ENCODE data around the gene OSBPL3.

OSBPL3 gene

DNA sequence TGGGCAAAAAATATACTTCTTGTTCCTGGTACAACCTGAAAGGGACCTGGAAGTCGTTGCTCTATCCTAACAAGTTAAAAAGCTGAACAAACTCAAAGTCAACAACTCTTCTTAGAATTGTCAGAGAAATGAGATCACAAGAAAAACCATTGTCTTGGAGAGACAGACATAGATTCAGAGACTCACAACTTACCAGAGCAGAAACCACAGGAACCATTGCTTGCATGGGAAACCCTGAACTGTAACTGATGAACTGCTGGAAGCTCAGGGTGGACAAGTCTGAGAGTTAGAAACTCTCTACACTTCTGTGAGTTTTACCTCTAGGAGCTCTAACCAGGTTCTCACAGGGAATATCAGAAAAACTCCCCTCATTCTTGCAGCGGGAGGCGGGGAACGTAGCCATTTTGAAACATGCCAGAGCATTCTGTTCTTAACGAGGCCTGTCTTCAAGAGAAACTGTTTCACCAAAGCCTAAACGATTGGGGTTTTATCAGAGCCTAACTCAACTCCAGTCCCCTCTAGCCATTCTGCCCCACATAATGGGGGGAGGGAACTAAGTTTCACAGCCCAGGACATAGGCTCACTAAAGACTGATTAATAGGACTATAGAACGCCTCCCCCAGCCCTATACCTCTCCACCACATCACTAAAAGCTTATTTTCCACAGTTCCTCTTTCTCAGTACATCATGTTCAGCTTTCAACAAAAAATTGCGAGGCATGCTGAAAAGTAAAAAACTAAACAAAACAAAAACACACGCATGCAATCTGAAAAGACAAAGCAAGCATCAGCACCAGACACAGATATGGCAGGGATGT is 210.8 kb downstream of the OSBPL3 start:
- no peaks in the 10 kb centered on the region for H3K4me1 Mint-ChIP-seq
- no peak for ATAC-seq (ENCODE audit: low read depth)

DNA sequence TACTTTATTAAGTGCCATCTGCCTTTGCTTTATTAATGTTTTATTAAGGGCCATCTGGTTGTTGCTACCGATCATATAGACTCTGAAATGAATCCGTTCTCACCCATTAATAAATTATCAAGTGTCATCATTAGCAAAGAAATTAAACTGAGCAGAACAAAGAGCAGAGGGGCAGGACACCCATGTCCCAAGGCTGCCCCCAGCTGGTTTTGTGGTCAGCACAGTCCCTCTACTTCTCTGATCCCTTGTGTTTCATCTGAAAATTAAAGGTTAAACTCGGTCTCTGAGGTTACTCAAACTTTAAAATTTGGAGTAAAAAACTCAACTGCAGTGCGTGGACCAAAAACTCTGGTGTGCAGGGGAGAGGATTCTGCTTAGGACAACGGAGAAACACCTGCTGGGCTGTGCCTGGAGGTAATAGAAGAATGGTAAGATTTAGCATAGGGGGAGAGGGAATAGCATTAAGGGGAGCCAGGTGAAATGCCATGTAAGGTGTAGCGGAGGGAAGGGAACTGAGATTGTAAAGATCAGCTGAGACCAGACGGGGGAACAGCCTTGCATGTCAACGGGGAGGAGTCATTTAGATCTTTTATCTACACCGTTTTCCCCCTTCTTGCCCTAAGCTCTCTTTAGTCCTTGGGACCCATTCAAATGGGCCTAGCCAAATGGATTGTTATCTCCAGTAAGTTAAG is 212.0 kb downstream of the OSBPL3 start:
- peaks cover 6% of the 10 kb centered on the region for H3K36me3 Mint-ChIP-seq
- DNase-seq (ENCODE audit: low spot score in 2 of 2): no peak
- no peak overlapping the region for H3K4me3 Mint-ChIP-seq
- H3K9me3 Mint-ChIP-seq: peaks cover 5% of the 10 kb centered on the region
- H3K4me1 Mint-ChIP-seq: no peaks in the 10 kb centered on the region
- peaks cover 11% of the 10 kb centered on the region for H3K27me3 Mint-ChIP-seq
- no peak overlapping the region for H3K27ac Mint-ChIP-seq
- ATAC-seq (ENCODE audit: low read depth): no peak

More for the DNA sequence above, 210.8 kb downstream of the OSBPL3 start:
- peaks cover 5% of the 10 kb centered on the region for H3K9me3 Mint-ChIP-seq
- peaks cover 6% of the 10 kb centered on the region for H3K36me3 Mint-ChIP-seq
- DNase-seq (ENCODE audit: low spot score in 2 of 2): no peak
- H3K4me3 Mint-ChIP-seq: no peak overlapping the region
- H3K27me3 Mint-ChIP-seq: peaks cover 9% of the 10 kb centered on the region
- no peak overlapping the region for H3K27ac Mint-ChIP-seq

DNA sequence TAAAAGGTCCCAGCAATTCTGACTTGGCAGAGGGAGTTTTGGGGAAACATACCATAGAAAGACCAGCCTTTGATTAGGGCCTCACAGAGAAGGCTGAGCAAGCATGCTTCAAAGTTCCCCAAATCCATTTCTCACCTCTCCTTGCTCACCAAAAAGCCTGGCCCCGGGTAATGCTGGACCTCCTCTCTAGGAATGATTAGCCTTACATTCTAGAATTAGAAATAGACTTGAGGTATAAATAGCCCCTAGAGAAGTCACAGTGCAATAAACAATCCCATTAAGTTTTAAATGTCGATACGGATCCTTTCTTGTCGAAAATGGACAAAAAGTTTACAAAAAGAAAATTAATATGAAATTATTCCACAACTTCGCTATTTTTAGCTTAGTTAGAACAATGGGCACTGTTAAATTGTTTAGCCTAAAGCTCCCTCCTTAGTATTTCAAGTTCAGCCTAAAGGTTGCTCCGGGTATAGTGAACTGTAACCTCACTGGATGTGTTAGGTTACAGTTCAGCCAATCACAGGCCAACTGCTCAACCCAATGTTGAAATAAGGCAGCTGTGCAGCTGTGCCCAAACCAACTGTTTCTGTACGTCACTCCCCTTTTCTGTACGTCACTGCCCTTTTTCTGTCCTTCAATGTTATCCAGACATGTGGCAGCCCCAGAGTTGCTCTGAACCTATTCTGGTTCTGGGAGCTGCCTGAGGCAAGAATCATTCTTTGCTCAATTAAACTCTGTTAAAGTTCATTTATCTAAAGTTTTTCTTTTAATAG is 214.8 kb downstream of the OSBPL3 start:
- no peaks in the 10 kb centered on the region for H3K9me3 Mint-ChIP-seq
- peaks cover 11% of the 10 kb centered on the region for H3K27me3 Mint-ChIP-seq
- no peak for ATAC-seq (ENCODE audit: low read depth)
- H3K27ac Mint-ChIP-seq: no peak overlapping the region
- H3K4me1 Mint-ChIP-seq: no peaks in the 10 kb centered on the region
- H3K4me3 Mint-ChIP-seq: no peak overlapping the region
- H3K36me3 Mint-ChIP-seq: peaks cover under 1% of the 10 kb centered on the region
- DNase-seq (ENCODE audit: low spot score in 2 of 2): no peak

DNA sequence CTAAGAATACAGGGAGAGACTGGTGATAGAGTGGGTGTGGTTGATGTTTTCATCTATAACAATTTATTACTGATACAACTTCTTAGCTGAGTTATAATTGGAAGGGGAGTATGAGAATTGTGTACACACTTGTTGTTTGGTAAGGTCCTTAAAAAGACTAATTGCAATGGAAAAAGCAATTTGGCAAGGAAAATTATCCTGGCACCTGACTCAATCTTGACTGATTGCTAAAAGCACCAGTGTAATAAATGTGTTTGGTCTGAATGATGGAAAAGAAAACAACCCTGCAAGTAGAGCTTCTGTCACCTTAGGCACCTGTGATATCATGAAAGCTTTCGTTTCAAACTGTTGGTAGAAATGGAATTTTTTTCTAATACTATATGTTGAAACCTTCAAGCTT is 216.0 kb downstream of the OSBPL3 start:
- no peaks in the 10 kb centered on the region for H3K4me1 Mint-ChIP-seq
- no peak overlapping the region for H3K27ac Mint-ChIP-seq
- no peak overlapping the region for H3K4me3 Mint-ChIP-seq
- H3K27me3 Mint-ChIP-seq: peaks cover 14% of the 10 kb centered on the region
- no peaks in the 10 kb centered on the region for H3K36me3 Mint-ChIP-seq
- DNase-seq (ENCODE audit: low spot score in 2 of 2) (no peak), ATAC-seq (ENCODE audit: low read depth) (no peak)
- H3K9me3 Mint-ChIP-seq: no peaks in the 10 kb centered on the region

GRCh38 chr7:24763303-24763901 is 216.6 kb downstream of the OSBPL3 start:
- DNase-seq (ENCODE audit: low spot score in 2 of 2) (no peak), ATAC-seq (ENCODE audit: low read depth) (no peak)
- Mint-ChIP-seq H3K27ac (no peak overlapping the region), H3K27me3 (peaks cover 18% of the 10 kb centered on the region), H3K4me3 (no peak overlapping the region), H3K9me3 (no peaks in the 10 kb centered on the region), H3K36me3 (no peaks in the 10 kb centered on the region), H3K4me1 (no peaks in the 10 kb centered on the region)

DNA sequence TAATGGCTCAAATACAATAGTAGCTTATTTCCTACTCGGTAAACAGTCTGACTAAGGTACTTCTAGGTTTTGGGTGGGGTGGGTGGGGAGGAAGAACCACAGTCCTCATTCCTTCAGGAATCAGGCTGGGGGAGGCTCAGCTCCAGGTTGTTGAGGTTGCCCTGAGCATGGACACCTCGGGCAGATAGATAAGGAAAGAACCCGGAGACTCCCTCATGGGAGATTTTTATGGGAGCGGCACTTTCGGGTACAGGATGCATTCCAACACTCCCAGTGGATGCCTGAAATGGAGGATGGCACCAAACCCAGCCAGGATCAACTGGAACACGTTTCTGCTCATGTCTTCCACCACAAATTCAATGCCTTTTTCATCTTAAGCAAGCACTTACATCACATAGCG is 217.2 kb downstream of the OSBPL3 start:
- no peak for ATAC-seq (ENCODE audit: low read depth)
- H3K4me1 Mint-ChIP-seq: peaks cover 2% of the 10 kb centered on the region
- no peaks in the 10 kb centered on the region for H3K36me3 Mint-ChIP-seq
- no peaks in the 10 kb centered on the region for H3K9me3 Mint-ChIP-seq
- H3K27ac Mint-ChIP-seq: no peak overlapping the region
- H3K4me3 Mint-ChIP-seq: no peak overlapping the region
- no peak for DNase-seq (ENCODE audit: low spot score in 2 of 2)
- H3K27me3 Mint-ChIP-seq: peaks cover 17% of the 10 kb centered on the region

- Mint-ChIP-seq H3K36me3 (no peaks in the 10 kb centered on the region), H3K4me3 (no peak overlapping the region), H3K4me1 (peaks cover 11% of the 10 kb centered on the region), H3K9me3 (no peaks in the 10 kb centered on the region), H3K27ac (no peak overlapping the region), H3K27me3 (peaks cover 17% of the 10 kb centered on the region)
- DNase-seq (ENCODE audit: low spot score in 2 of 2) (no peak), ATAC-seq (ENCODE audit: low read depth) (no peak)
Observed at GRCh38 chr7:24760968-24761367, 219.0 kb downstream of the OSBPL3 start.

DNA sequence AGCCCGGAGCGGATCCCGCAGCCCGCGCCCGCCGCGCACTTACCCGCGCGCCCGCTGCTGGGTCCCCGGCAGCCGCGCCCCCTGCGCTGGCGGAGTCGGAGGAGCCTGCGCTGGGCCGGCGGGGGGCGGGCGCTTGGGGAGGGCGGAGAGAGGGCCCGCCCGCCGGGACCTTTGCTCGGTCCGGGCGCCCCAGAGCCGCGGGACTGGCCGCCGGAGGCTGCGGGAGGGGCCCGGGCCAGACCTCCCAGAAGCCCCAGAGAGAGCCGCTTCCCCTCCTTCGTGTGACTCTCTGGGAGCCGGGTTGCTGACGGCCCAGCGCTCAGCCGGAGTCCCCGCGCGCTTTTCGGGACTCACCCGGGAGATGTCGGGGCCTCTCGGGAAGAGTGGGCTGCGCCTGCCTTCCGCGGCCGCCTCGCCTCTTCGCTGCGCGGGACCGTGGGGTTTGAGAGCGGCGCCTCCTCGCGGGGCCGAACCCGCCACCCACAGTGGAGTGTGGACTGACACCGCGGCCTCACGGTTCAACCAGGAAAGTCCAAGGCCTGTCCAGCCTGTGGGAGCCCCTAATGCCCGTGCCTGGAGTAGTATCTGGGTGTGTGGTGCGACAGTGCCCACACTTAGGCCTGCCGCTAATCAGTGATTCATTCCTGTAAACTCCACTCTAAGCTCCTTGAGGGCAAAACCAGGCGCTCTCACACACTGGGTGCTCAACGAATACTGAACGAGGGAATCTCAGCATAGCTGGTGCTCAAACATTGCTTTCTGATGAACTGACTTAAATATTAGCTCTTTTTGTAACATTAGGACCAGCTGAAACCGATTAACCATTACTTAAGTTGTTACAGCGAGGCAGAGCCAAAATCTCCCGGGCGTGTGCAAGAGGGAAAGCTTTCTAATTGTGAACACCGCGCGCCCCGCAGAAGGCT is 222.4 kb downstream of the OSBPL3 start, which contains the start of gene GSDME:
GSDME (minus strand) TSS at position 112 of the 923 bp plus-strand sequence. CDS start 7,690 bp downstream, outside the sequence.
- Mint-ChIP-seq H3K27ac (no peak within 1 kb of the TSS), H3K9me3 (no peaks in the 10 kb centered on the region), H3K4me1 (peaks cover 12% of the 10 kb centered on the region), H3K4me3 (peak within 1 kb of the TSS; percentile 92), H3K36me3 (no peaks in the 10 kb centered on the region), H3K27me3 (peaks cover 20% of the 10 kb centered on the region)
- DNase-seq (ENCODE audit: low spot score in 2 of 2): peak; percentile 23 to 52
- ATAC-seq (ENCODE audit: low read depth): peak; percentile 65

GRCh38 chr7:24756545-24757352 is 223.2 kb downstream of the OSBPL3 start:
- Mint-ChIP-seq H3K27ac (no peak overlapping the region), H3K27me3 (peaks cover 20% of the 10 kb centered on the region), H3K36me3 (no peaks in the 10 kb centered on the region), H3K4me3 (peak overlapping the region; percentile 92), H3K9me3 (no peaks in the 10 kb centered on the region), H3K4me1 (peaks cover 12% of the 10 kb centered on the region)
- DNase-seq (ENCODE audit: low spot score in 2 of 2) (peak in 1 of 2 donors; percentile 20), ATAC-seq (ENCODE audit: low read depth) (peak; percentile 24)

DNA sequence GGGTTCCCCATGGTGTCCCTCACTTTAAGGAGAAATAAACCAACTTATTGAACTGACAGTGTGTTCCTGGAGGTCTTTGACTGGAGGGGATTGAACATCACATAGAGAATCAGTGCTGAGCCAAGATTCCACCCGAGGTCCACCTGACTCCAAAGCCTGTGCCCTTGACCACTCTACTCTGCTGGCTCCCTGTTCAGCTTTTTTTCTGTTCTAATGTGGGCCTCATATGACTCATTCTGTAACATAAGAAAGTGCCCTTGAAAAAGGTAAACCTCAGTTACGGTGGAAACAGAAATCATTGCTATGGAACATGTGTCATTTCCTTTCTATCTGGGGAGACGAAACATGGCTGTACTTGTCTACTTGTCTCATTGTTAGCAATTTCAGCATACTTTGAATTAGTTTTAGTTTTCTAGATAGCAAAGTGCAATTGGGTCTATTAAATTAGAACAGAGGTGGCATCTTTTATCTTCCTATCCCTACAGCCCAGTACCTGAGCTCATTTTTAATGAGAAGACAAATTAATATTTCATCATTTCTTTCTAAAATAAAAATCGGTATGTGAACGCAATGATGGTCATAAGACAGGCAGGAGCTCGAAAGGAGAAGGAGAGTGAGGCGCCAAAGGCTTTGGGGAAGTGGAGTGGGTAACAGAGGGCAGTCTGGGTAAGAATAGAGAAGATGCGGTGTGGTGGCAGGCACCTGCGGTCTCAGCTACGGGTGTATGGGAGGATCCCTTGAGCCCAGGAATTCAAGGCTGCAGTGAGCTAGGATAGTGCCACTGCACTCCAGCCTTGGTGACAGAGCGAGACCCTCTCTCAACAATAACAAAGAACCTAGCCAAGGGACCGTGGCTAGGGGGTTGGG is 224.2 kb downstream of the OSBPL3 start:
- no peak overlapping the region for H3K27ac Mint-ChIP-seq
- peak overlapping the region; percentile 92 for H3K4me3 Mint-ChIP-seq
- peaks cover 12% of the 10 kb centered on the region for H3K4me1 Mint-ChIP-seq
- peak; percentile 67 for ATAC-seq (ENCODE audit: low read depth)
- peak in 1 of 2 donors; percentile 26 for DNase-seq (ENCODE audit: low spot score in 2 of 2)
- H3K27me3 Mint-ChIP-seq: peaks cover 20% of the 10 kb centered on the region
- H3K9me3 Mint-ChIP-seq: no peaks in the 10 kb centered on the region
- no peaks in the 10 kb centered on the region for H3K36me3 Mint-ChIP-seq

DNA sequence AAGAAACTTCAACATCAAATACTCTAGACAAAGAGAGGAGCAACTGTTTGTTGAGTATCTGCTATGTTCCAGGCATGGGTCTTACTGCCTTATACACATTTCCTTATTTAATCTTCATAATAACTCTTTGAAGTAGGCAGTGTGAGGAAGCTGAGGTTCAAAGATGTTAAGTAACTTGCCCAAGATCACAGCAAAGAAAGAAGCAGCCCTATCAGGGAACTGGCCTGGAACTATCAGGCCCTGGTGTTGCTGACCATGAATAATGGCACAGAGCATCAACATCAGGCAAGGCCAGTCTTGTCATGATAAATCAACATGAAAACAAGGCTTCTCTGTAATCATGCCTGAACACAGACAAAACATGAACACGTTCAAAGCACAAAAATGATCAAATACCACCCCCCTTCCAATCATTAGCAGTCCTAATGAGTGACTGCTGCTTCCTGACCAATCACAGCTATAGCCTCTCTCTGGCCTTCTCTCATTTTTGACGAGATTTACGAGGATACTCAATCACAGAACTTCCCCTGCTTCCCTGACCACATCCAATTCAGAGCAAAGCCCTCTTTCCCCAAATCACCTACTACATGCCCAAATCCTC is 225.0 kb downstream of the OSBPL3 start:
- Mint-ChIP-seq H3K27ac (no peak overlapping the region), H3K9me3 (no peaks in the 10 kb centered on the region), H3K4me1 (peaks cover 12% of the 10 kb centered on the region), H3K36me3 (no peaks in the 10 kb centered on the region), H3K27me3 (peaks cover 21% of the 10 kb centered on the region), H3K4me3 (no peak overlapping the region)
- DNase-seq (ENCODE audit: low spot score in 2 of 2) (no peak), ATAC-seq (ENCODE audit: low read depth) (no peak)

Data from memory B cell (primary cell).